HepG2 (cell line): Measurements from ENCODE around the gene SNX3. TPM values are rescaled to one million over a fixed set of nuclear protein-coding genes. Genes with fewer than 3 reads are reported as not detected.
"Not testable (repeated sequence)": the region's sequence is repeated elsewhere in the genome, so short reads cannot be mapped to it uniquely, and the experiment has no call there.

Source experiments
- ATAC-seq: fragments of 200-7000 bp; cut with Tn5 transposase; 3 replicates; pipeline ENCODE4 v1.9.1; 2020; ENCODE audit warnings: mild to moderate bottlenecking, moderate library complexity
- BruUV-seq: library from RNA; stranded (reverse); fragments of 400-500 nt; replicated peaks from 2 replicates; lab custom pipeline; 2021; lab: Mats Ljungman, UMichigan
- CTCF ChIA-PET: fragments of 300-600 bp; formaldehyde crosslinking; extraction: SDS; loops from one replicate; lab custom pipeline; 2021; ENCODE audit warnings: low total read pairs, inconsistent platforms, low intra/inter-chr PET ratio; lab: Yijun Ruan, JAX
- POLR2A ChIA-PET: fragments of 350-600 bp; sonication (Branson Sonifier 250); formaldehyde crosslinking; loops from one replicate; lab custom pipeline; 2020; ENCODE audit warnings: antibody characterized with exemption, inconsistent platforms; lab: Yijun Ruan, JAX
- DNase-seq: peaks from one replicate; pipeline ENCODE4 v3.0.0-alpha.2; 2015; ENCODE audit warnings: low spot score
- FAIRE-seq: peaks from 3 replicates; lab custom pipeline; 2011; peaks lifted over from hg19 to GRCh38; lab: Jason Lieb, UNC
- H2AFZ ChIP-seq: one replicate; pipeline ENCODE4 v1.6.1; 2011; ENCODE audit warnings: low read length, inconsistent platforms
- H3K27ac ChIP-seq: fragments of 300-600 bp; 3 replicates; pipeline ENCODE4 v1.8.0; 2011; ENCODE audit warnings: mixed run types, mild to moderate bottlenecking, mixed read lengths, low read length, inconsistent platforms; ENCODE audit not compliant: insufficient read depth; ENCODE audit errors: extremely low read length
- H3K27me3 ChIP-seq, 2 experiments: fragments of 200-600 bp in 1 of 2; 2 replicates in 1 of 2; 3 replicates in 1 of 2; pipeline versions ENCODE4 v1.6.0 to v1.8.0; 2011; ENCODE audit warnings: low read length in 2 of 2, mild to moderate bottlenecking in 2 of 2, moderate library complexity in 2 of 2, inconsistent platforms in 1 of 2; ENCODE audit not compliant: insufficient read depth in 2 of 2, control insufficient read depth in 1 of 2
- H3K36me3 ChIP-seq, 2 experiments: fragments of 200-600 bp in 1 of 2; replicated peaks in 1 of 2; 2 replicates in 1 of 2; 3 replicates in 1 of 2; pipeline versions ENCODE4 v1.5.1 to v1.8.0; 2011; ENCODE audit warnings: low read length in 2 of 2, inconsistent platforms in 1 of 2; ENCODE audit not compliant: insufficient read depth in 2 of 2, control insufficient read depth in 1 of 2
- H3K4me1 ChIP-seq: 2 replicates; pipeline ENCODE4 v1.5.1; 2012; ENCODE audit warnings: low read length, inconsistent platforms; ENCODE audit not compliant: insufficient read depth
- H3K4me2 ChIP-seq: 2 replicates; pipeline ENCODE4 v1.6.0; 2011; ENCODE audit warnings: low read depth, low read length, inconsistent platforms
- H3K4me3 ChIP-seq, 3 experiments: fragments of 200-600 bp in 1 of 3; sonication (generic), shearing (Covaris generic) in 1 of 3; replicated peaks in 1 of 3; 2 replicates each; pipeline ENCODE4 v1.5.1; 2011 to 2016; ENCODE audit warnings: low read length in 3 of 3, inconsistent platforms in 2 of 3, low read depth in 2 of 3, mild to moderate bottlenecking in 2 of 3, control low read depth in 1 of 3, mixed read lengths in 1 of 3; ENCODE audit not compliant: insufficient read depth in 1 of 3
- H3K79me2 ChIP-seq: one replicate; pipeline ENCODE4 v1.6.1; 2011; ENCODE audit warnings: low read length, inconsistent platforms; ENCODE audit not compliant: insufficient read depth
- H3K9ac ChIP-seq: 2 replicates; pipeline ENCODE4 v1.6.0; 2011; ENCODE audit warnings: mild to moderate bottlenecking, low read depth, low read length, inconsistent platforms; ENCODE audit not compliant: insufficient read depth
- H3K9me3 ChIP-seq: 2 replicates; pipeline ENCODE4 v1.5.1; 2012; ENCODE audit warnings: mild to moderate bottlenecking, low read length
- H4K20me1 ChIP-seq: 2 replicates; pipeline ENCODE4 v1.6.0; 2011; ENCODE audit warnings: inconsistent platforms, mild to moderate bottlenecking, low read length, moderate library complexity; ENCODE audit not compliant: insufficient read depth
- KDM1A ChIP-seq: IDR thresholded peaks from 2 replicates; pipeline ENCODE4 v1.6.1; 2016; ENCODE audit warnings: missing compliant biosample characterization
- MEIS1 ChIP-seq: sonication (generic); formaldehyde crosslinking; IDR thresholded peaks from 2 replicates; pipeline ENCODE4 v1.9.0; 2021; ENCODE audit warnings: mild to moderate bottlenecking, missing genetic modification reagents, moderate library complexity, borderline replicate concordance
- SRY ChIP-seq: sonication (generic); formaldehyde crosslinking; IDR thresholded peaks from 2 replicates; pipeline ENCODE4 v1.8.0; 2022; ENCODE audit warnings: mild to moderate bottlenecking, missing genetic modification reagents
- ZNF180 ChIP-seq: sonication (generic); formaldehyde crosslinking; IDR thresholded peaks from 2 replicates; pipeline ENCODE4 v1.4.0; 2020; ENCODE audit warnings: low read depth, missing genetic modification reagents, borderline replicate concordance
- WGBS: methylation state at CpG from one replicate; pipeline ENCODE4 v1.1.6; 2017; ENCODE audit warnings: low lambda C conversion rate; 5-methylcytosine and 5-hydroxymethylcytosine counted together
- in situ Hi-C: cut with HindIII; loops from 2 replicates; pipeline ENCODE4 v1.10.0; 2017; ENCODE audit warnings: low pct_unique_long_range_greater_than_20kb; ENCODE audit not compliant: extremely low pct_ligation_motif_present
- intact Hi-C: fragments of 100-400 bp; cut with micrococcal nuclease; formaldehyde crosslinking; loops from one replicate; pipeline ENCODE4 v1.10.0; 2022; ENCODE audit not compliant: unreplicated experiment
- polyA plus RNA-seq, 8 experiments: library from polyadenylated mRNA; depleted of rRNA in 3 of 8; stranded (reverse) in 7 of 8; unstranded in 1 of 8; fragments of >200 nt; fragmentation: Illumina TruSeq in 4 of 8; extraction: Trizol in 4 of 8; gene quantifications; 2 replicates each; pipeline versions ENCODE4 v1.2.1 to v1.2.3, GENCODE V29; 2011 to 2016; ENCODE audit warnings: low read depth in 4 of 8, missing spikeins in 1 of 8, mixed read lengths in 1 of 8; ENCODE audit not compliant: insufficient read depth in 1 of 8
- total RNA-seq, 5 experiments: library from RNA; depleted of rRNA; stranded (reverse); fragments of >200 nt; fragmentation: Illumina TruSeq; extraction: Trizol; gene quantifications; 2 replicates each; pipeline ENCODE4 v1.2.3, GENCODE V29; 2016; ENCODE audit warnings: low read depth in 1 of 5
- TF ChIP-seq, protein P1 (sequence below): sonication (generic); formaldehyde crosslinking; IDR thresholded peaks from 2 replicates; pipeline ENCODE4 v1.5.0; 2020; ENCODE audit warnings: mild to moderate bottlenecking, missing genetic modification reagents

SNX3 gene
- total and polyA plus RNA-seq, 2 of the 13 experiments (the other 11 are each of a cell fraction or from before 2014, with no cell fraction given), result 84.9 to 226 TPM

DNA sequence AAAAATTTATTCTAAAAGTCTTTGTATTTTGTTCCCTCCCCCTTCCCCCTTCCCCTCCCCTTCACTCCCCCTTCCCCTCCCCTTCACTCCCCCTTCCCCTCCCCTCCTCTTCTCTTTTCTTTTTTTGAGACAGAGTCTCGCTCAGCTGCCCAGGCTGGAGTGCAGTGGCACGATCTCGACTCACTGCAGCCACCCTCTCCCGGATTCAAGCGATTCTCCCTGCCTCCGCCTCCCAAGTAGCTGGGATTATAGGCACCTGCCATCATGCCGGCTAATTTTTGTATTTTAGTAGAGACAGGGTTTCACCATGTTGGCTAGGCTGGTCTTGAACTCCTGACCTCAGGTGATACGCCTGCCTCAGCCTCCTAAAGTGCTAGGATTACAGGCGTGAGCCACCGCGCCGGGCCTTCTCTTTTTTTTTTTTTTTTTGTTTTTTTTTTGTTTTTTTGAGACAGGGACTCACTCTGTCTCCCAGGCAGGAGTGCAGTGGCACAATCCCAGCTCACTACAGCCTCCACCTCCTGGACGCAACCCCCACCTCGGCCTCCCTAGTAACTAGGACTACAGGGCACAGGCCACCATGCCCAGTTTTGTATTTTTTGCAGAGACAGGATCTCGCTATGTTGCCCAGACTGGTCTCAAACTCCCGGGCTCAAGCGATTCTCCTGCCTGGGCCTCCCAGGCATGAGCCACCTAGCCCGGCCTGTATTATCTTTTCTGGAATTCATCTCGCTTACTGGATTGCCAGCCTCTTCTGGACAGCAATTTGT, 32.9 kb upstream of the SNX3 start (continued):
- TF ChIP-seq SRY (0 out of 2 replicates have a peak, but pooled peaks have one; percentile 7), KDM1A (0 out of 2 replicates have a peak, but pooled peaks have one; percentile 56), MEIS1 (CRISPR knock-in tag) (0 out of 2 replicates have a peak, but pooled peaks have one; percentile 38), ZNF180 (CRISPR knock-in tag) (no peak)
- TF ChIP-seq, protein P1, sequence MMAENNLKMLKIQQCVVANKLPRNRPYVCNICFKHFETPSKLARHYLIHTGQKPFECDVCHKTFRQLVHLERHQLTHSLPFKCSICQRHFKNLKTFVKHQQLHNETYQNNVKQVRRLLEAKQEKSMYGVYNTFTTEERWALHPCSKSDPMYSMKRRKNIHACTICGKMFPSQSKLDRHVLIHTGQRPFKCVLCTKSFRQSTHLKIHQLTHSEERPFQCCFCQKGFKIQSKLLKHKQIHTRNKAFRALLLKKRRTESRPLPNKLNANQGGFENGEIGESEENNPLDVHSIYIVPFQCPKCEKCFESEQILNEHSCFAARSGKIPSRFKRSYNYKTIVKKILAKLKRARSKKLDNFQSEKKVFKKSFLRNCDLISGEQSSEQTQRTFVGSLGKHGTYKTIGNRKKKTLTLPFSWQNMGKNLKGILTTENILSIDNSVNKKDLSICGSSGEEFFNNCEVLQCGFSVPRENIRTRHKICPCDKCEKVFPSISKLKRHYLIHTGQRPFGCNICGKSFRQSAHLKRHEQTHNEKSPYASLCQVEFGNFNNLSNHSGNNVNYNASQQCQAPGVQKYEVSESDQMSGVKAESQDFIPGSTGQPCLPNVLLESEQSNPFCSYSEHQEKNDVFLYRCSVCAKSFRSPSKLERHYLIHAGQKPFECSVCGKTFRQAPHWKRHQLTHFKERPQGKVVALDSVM (CRISPR knock-in tag), result peak; percentile 80

DNA sequence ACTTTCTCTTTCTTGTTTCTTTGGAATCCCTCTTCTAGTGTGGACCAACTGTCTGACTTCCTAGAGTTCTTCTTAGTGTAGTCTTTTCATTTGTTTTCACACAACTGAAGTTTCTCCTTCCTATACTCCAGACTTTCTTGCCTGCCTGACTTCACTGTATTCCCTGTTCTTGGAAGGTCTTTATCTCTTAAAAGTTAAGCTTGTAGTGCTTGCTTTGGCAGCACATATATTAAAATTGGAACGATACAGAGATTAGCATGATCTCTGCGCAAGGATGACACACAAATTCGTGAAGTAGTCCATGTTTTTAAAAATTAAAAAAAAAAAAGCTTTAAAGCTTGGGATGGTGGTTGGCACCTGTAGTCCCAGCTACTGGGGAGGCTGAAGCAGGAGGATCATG, 31.7 kb upstream of the SNX3 start:
- POLR2A ChIA-PET, result not testable (repeated sequence)

More for the DNA sequence above, 31.7 kb upstream of the SNX3 start:
- H3K9me3 ChIP-seq, H3K4me2 ChIP-seq, H2AFZ ChIP-seq, H3K4me3 ChIP-seq, H4K20me1 ChIP-seq, BruUV-seq, intact Hi-C loops, FAIRE-seq, H3K36me3 ChIP-seq, H3K9ac ChIP-seq, CTCF ChIA-PET, in situ Hi-C loops, H3K27me3 ChIP-seq, H3K4me1 ChIP-seq, ATAC-seq, DNase-seq, H3K27ac ChIP-seq: not testable (repeated sequence)
- peaks cover 18% of the 10 kb centered on the region for H3K79me2 ChIP-seq
- WGBS, result 81% methylated on average over 3 of the region's 3 CpGs
